HG02610 (cell line): Measurements from ENCODE around the gene B3GNT5.

Source experiments
- ATAC-seq: cut with Tn5 transposase; IDR thresholded peaks from one replicate; pipeline ENCODE4 v1.9.1; 2021; ENCODE audit warnings: mild to moderate bottlenecking, moderate library complexity; ENCODE audit not compliant: unreplicated experiment

Gene B3GNT5

DNA sequence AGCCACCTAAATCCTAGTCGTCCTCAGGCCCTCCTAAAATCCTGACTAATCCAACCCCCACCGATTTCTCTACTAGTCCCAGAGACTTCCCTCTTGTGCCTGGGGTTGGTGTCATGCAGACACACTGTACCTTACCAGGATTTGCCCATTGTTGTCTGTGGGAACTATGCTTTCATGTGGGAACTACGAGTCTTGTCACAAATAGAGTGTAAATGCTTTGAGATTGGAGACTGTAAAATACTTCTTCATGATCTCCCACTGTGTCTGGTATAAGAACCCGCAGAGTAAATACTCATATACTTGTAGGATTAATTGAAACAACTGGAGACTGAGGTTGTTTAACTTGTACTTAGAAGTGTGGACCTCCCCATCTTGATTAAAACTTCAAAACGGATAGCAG lies 11.2 kb downstream of the B3GNT5 start:
- ATAC-seq = no peak

DNA sequence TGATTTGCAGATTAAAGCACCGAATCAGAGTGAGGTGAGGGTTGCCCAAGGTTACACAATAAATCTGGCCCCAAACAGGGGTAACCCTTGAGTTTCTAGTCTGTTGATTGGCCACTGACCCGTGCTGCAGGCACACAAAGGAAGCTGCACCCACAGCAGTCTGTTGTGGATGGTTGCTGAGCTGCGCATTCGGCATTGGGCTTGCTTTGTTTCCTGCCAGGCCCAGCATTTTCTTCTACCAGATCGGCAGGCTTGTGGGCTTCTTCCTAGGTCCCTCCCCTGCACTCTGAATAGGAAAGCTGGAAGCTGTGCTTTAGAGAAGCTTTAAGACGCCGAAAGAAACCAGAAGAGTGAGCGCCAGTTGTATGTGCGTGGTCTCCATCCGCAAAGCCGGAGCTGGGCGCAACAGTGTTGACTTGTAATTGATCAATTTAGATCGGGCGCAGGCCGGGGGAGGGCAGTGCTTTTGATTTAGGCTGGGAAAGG lies 12.1 kb downstream of the B3GNT5 start:
- ATAC-seq = no peak

DNA sequence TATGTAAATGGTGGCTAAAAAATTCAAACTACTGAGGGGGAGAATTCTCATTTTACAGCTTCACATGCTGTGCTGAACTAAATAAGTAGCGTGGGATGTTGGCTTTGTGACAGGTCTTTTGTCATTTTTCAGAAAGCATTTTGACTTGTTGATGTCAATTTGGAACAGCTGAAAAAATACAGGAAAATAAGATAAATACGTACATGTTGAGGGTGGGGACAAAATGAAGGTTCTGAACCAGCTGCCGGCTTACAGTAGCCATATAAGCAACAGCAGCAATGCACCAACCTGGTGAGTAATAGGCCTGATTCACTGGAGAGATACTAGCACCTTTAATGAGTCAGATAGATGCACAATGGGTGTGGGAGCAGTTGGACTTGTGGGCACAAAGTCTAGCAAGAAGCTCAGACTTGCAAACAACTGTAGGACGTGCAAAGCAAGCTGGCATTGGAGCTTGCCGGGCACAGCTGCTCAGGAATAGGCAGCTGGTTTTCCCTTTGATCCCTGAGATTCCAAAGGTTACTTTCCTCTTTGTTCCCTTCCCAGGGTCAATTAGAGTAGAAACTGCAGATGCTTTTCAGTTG lies 12.9 kb downstream of the B3GNT5 start:
- ATAC-seq = no peak

DNA sequence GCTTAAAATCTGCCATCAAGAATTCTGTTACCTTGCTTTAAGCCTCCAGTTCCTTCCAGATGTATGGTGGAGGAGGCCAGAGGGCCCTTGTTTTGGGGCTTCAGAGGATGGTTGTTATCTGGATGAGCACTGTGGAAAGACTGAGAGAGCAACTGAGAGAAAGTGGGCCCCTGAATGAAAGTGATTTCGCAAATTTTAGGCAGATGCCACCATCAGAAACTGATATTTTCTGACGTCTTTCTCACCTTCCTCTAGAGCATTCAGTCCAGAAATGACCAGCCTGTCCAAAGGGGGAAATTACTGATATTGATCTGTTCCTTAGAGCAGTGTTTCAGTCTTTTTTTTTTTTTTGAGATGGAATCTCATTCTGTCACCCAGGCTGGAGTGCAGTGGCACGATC lies 13.4 kb downstream of the B3GNT5 start:
- ATAC-seq = no peak

DNA sequence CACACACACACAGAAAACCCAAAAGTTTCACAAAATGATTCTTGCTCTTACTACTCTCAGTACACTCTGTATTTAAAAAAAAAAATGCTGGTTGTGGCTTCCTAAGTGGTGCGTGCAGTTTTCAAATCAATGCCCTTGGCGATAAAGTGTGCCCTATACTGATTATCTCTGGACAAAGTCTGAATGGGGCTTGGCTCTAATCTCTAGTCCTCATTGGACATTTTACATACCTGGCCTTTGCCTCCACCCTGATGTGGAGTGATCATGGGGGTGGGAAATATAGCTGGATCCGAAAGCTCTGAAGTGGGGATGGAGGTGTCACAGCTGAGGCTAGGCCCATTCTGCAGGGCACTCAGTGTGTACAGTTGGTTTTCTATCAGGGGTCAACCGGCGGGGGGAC lies 14.1 kb downstream of the B3GNT5 start:
- ATAC-seq = no peak

DNA sequence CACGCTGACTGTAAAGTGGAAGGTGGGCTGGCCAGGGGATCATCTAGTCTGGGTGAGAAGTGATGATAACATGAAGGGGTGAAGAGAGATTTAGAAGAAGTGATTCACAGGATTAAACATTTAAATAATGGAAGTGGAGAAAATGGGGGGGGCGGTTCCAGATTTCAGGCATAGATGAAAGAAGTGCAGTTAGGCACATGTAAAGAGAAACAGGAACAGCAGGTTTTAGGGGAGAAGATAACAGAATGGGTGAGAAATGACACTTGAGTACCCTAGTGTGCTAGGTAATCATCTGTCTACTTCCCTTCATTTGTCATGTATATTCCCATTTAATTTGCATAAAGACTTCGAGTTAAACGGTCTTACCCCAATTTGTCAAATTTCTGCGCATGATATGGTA lies 15.3 kb downstream of the B3GNT5 start:
- no peak for ATAC-seq

DNA sequence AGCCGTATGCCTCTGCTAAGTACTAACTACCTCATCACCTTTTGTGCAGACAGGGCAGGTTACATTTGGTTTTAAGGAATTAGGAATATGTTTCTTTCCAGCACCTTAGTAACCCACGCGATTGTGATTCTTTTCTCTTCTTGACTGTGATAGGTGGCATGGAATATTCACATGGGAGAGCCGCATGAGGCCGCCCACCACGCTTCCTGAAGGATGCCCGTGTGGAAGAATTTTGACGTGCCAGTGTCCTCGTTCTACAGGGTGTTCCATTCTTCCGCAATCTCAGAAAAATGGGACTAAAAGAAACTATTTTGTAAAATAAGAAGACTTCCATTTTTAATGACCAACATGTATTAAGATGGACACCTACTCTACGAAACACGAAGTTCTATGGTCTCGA lies 16.3 kb downstream of the B3GNT5 start:
- no peak for ATAC-seq

DNA sequence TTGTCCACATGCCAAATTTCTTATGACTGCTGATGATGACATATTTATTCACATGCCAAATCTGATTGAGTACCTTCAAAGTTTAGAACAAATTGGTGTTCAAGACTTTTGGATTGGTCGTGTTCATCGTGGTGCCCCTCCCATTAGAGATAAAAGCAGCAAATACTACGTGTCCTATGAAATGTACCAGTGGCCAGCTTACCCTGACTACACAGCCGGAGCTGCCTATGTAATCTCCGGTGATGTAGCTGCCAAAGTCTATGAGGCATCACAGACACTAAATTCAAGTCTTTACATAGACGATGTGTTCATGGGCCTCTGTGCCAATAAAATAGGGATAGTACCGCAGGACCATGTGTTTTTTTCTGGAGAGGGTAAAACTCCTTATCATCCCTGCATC lies 17.3 kb downstream of the B3GNT5 start:
- no peak for ATAC-seq

DNA sequence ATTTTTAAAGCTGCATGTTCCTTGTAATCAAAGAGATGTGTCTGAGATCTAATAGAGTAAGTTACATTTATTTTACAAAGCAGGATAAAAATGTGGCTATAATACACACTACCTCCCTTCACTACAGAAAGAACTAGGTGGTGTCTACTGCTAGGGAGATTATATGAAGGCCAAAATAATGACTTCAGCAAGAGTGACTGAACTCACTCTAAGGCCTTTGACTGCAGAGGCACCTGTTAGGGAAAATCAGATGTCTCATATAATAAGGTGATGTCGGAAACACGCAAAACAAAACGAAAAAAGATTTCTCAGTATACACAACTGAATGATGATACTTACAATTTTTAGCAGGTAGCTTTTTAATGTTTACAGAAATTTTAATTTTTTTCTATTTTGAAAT lies 19.1 kb downstream of the B3GNT5 start:
- no peak for ATAC-seq

DNA sequence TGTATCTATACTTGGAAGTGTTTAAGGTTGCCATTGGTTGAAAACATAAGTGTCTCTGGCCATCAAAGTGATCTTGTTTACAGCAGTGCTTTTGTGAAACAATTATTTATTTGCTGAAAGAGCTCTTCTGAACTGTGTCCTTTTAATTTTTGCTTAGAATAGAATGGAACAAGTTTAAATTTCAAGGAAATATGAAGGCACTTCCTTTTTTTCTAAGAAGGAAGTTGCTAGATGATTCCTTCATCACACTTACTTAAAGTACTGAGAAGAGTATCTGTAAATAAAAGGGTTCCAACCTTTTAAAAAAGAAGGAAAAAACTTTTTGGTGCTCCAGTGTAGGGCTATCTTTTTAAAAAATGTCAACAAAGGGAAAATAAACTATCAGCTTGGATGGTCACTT lies 19.7 kb downstream of the B3GNT5 start:
- no peak for ATAC-seq

DNA sequence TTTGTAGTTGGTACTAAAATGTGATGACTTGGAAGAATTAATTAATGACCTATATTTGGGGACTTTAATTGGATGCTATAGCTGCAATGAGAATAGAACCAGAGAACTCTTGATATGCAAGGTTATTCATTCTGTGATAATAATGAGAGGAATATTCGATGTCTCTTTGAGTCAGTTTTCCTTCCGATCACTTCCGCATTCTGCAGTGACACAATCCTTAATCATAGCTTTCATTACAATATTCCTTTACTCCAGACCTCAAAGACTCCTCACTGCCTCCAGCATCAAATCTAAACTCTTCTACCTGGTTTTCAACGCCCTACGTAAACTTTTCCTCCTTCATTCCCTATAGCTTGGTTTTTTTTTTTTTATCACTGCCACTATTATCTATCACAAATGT lies 21.6 kb downstream of the B3GNT5 start:
- ATAC-seq = no peak

DNA sequence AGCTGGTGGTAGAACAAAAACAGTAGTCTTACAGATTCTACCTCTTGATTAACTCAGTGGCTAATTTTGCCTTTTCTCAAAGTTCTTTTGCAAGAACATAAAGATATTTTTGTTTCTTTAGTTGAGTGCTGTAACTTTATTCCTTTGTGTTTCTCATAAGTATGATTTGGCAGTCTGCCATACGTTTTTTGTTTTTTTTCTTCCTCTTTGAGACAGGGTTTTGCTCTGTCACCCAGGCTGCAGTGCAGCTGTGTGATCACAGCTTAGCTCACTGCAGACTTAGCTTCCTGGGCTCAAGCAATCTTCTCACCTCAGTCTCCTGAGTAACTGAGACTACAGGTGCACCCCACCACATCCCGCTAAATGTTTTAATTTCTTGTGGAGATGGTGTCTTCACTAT lies 22.4 kb downstream of the B3GNT5 start:
- ATAC-seq = no peak

DNA sequence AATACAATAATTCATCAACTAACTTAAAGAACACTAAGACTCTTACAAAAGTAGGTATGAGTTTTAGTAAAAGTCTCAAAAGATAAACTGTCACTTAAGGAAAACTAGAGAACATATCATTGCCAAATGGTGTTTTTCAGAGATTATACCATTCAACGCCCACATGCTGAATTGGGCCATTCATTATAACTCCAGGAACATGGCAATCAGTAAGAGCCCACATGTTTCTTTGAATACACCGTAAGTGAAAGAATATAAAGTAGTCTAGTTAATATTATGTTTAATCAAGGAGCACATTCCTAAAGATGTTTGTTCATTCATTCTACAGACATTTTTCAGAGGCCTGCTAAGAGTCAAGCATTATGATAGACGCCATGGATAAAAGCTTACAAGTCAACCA lies 22.9 kb downstream of the B3GNT5 start:
- ATAC-seq = no peak

DNA sequence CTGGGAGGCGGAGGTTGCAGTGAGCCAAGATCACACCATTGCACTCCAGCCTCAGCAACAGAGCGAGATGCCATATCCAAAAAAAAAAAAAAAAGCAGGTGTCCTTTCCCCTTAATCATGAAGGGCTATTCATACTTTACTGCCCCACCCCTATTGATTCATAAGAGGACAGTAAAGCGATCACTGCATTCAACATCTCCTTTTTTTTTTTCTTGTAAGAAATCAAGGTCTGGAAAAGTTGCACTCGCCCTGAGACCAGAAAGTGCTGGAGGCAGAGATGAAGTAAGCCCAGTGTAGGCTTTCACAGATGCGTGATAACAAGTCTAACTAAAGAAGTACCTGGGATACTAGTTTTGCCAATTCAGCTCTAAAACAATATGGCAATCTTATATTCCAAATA lies 24.2 kb downstream of the B3GNT5 start:
- ATAC-seq = no peak

DNA sequence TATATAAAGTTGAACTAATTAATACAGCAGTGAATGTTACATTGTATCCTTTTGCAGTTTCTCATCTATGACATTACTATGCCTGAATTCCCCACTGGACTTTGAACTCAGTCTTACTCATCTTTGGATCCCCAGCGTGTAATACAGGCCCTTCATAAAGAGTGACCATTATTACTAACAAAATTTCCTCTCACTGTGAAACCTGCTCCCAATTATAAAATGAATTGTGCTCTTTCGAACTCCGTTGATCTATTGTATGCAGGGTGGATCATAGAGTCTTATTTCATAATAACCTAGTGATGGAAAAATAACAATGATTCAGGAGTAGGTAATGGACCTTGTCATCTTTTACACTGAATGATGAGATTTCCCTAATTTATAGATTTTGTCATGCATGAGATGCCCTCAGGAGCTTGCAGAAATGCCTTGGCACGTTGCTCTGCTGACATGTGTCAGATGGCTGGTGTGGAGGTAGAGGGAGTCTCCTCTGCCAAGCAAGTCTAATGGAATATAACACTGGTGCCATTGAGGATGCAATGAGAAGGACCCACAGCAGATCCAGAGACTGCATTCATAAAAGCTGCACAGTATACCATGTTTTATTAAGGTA lies 25.5 kb downstream of the B3GNT5 start:
- no peak for ATAC-seq

DNA sequence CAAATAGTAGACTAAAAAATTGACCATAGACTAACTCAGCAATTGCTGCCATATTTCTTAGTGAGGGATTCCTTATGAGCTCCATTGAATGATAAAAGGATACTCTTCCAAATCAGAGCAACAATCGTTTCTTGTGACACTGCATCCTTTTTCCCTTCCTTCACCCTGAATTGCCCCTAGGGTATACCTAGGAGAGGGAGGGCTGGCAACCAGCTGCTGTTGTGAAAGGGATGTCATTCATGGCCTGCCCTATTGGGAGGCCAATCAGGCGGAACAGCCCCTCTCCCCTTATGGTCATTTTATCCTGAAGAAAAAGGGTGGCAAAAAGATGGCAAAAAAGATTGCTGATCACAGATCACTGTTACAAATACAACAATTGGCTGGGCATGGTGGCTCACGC lies 26.3 kb downstream of the B3GNT5 start:
- no peak for ATAC-seq

DNA sequence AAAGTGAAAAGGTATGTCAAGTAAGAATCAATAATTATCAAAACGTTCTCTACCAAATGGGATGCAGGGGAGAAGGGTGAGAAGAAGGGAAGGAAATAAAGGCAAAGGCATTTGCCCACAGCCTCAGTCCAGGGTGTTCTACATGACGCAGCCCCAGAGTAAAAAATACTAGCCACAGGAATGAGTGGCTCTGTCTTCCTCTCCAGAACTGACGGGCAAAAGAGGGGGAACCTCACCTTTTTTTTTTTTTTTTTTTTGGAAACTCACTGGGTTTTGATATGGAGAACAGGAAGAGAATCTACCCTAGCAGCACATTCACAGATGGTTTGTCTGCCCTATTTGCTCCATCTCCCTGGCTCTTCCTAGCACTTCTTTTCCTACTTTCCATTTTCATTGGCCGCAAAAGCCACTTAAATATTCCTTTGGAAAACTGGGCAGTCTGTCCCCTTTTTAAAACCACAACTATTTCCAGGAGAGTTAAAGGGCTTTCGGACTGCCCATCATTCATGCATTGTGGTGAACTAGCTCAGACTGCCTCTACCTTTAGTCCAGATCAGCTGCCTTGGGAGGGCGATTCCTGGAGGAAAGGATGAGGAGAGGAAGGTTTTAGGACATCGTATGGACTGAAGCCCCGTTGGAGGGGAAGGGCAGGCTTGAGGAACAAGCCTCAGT lies 28.2 kb downstream of the B3GNT5 start:
- ATAC-seq = no peak

DNA sequence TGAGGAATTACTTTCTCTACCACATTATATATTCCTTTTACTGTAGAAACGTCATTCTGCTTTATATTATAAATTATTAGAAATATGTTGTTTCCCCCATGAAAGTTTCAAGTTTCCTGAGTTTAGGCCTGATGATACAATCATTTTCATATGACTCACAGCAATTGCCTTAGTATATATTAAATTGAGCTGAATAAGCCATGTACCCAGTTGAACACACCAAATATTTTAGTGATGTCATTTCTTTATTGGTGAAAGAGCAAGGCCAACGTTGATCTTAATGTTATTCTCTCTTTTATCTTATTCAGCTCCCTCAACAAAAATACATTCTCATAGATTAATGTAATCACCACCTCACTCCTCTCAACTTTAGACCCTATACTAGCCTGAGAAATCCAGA lies 30.8 kb downstream of the B3GNT5 start:
- ATAC-seq = no peak

DNA sequence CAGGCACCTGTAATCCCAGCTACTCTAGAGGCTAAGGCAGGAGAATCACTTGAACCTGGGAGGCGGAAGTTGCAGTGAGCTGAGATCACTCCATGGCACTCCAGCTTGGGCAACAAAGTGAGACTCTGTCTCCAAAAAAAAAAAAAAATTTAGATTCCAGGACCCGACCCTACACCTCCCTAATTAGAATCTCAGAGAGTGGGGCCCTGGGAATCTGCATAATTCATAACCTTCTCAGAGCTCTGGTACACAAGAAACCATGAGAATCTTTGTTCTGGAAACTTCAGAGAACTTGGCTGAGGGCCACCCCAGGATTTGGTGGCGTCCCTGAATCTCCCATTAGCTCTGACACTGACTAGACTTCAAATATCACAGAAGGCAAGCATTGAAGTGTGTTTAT lies 31.5 kb downstream of the B3GNT5 start:
- ATAC-seq = no peak

DNA sequence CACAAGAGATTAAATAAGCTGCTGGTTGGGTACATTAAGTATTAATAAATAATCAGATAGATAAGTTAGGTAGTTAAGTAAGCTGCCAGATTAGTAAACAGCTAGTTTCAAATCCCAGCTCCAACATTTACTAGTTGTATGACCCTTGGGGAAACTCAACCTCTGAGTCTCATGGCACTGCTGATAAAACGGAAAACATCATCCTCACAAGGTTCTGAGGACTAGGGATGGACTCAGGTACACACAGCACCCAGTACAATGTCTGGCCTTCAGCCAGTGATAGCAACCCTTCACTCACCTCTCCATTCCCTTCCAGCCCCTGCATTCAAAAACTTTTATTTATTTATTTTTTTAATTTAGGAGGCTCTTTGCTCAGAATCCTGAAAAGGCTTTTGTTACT lies 32.3 kb downstream of the B3GNT5 start:
- no peak for ATAC-seq

DNA sequence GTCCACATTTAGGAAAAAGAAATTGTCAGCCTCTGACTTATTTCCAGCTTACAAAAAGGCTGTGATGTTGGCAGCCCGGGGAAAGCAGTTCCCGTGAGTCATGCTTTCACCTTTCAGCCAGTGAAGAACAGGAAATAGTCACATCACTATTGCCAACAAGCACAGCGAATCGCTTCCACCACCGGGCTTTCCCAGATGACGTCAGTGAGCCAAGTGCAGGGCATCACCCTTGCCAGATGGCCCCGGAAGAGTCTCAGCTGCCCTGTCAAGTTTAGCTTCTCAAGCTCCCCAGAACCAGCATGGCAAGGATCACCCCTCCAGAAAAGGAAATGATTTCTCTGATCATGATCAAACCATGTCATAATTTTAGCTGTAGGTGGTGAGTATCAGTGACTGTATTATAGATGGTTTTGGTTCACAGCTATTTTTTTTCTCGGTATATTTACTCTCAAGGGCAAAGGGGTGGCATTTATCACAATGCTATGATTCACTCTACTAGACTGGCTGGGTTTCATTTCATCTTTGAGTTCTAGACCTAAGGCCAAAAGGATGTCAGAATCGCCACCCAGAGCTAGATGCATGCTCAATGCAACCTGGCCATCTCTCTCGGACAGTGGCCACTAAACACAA lies 32.9 kb downstream of the B3GNT5 start:
- ATAC-seq = peak; percentile 98

DNA sequence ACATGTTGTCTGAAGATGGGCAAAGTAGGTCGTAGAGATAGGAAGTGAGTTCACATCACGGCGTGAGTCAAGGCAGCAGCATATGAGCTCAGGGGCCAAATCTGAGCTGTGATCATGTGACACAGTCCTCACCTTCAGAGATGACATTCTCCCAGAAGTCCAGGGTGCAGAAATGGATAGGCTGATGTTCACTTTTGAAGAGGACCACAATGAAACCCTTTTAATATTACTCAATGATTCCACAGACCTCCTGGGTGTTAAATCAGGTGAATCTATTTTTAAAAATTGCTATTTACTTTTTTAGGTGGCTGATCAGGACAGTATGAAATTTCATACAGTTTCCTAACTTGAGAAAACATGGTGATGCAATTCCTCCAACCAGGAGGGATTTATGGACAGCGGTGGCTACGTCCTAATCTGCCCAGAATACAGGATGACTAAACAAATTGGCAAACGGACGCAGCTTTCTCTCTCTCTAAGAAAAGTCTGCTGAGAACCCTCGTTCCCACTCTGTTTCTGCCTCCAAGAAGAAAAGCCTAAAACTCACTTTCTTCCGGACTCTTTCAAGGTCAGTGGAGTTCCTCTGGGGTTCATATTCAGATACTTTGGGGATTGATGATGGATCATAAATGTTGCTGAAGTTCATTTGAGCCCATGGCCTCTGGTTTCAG lies 34.4 kb downstream of the B3GNT5 start:
- no peak for ATAC-seq
